ENCODE measurements around the gene GRAMD1C.

- TF ChIP-seq CTCF (IDR thresholded peaks at IDR 0.05) (no peak), POLR2A (IDR thresholded peaks at IDR 0.05) (no peak)
Observed at GRCh38 chr3:113947372-113948014, 108.9 kb downstream of the GRAMD1C start, which contains the start of gene ZDHHC23.

Data from ovary (tissue), 3 donors.